ENCODE data around the gene MARS1.

Gene MARS1

DNA sequence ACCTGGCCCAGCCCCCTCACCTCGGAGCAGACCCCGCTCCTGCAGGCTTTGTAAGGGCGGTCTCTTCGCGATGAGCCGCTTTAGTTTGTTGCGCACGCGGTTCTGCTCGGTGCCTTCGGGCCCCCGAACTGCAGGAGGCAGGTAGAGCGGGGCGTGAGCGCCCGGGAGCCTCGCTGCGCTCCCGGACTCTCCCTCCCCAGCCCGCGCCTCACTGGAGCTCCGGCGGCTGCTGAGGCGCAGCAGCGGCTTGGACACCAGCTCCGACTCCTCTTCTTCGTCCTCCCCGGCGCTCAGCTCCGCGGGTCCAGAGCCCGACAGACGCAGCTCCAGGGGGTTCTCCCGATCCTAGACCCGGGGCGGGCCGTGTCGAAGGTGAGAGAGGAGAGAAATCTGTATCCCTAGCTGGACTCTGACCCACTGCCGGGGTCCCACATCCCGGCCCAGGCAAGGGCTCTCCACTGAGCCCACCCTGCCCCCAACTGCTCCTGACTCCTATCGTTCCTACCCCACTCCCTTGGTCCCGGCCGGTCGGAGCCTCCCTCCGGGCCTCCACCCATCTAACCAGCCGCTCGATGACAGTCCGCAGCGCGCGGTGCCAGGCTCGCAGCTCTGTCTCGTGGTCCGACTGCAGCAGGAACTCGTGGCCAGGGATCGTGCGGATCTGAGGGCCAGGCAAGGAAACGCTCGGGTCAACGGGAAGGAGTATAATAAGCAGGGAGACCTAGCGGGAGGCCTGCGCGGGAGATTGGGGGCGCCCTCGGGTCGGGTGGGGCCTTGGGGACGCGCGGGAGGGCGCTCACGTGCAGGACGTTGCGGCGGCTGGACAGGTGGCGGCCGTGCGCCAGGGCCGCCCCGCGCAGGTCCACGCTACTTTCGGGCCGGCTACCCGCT, 12.4 kb upstream of the MARS1 start:
- H2AFZ ChIP-seq (ENCODE audit: low read length), result no peak overlapping the region
- H3K27me3 ChIP-seq (replicated peaks; ENCODE audit: insufficient read depth, low read length), result no peaks in the 10 kb centered on the region
- no peaks in the 10 kb centered on the region for H3K9me3 ChIP-seq (replicated peaks; ENCODE audit: insufficient read depth, low read length)
- no peaks in the 10 kb centered on the region for H3F3A ChIP-seq (ENCODE audit: insufficient read depth, low read length)
- TF ChIP-seq EZH2 (optimal IDR thresholded peaks at IDR 0.05; ENCODE audit: low read depth, low read length) (no peak), EZH2phosphoT487 (IDR thresholded peaks at IDR 0.05; ENCODE audit: low read length) (no peak)
- TF ChIP-seq, protein P1, sequence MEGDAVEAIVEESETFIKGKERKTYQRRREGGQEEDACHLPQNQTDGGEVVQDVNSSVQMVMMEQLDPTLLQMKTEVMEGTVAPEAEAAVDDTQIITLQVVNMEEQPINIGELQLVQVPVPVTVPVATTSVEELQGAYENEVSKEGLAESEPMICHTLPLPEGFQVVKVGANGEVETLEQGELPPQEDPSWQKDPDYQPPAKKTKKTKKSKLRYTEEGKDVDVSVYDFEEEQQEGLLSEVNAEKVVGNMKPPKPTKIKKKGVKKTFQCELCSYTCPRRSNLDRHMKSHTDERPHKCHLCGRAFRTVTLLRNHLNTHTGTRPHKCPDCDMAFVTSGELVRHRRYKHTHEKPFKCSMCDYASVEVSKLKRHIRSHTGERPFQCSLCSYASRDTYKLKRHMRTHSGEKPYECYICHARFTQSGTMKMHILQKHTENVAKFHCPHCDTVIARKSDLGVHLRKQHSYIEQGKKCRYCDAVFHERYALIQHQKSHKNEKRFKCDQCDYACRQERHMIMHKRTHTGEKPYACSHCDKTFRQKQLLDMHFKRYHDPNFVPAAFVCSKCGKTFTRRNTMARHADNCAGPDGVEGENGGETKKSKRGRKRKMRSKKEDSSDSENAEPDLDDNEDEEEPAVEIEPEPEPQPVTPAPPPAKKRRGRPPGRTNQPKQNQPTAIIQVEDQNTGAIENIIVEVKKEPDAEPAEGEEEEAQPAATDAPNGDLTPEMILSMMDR (IDR thresholded peaks at IDR 0.05; ENCODE audit: low read length), result no peak
- no peaks in the 10 kb centered on the region for H3K9me2 ChIP-seq (replicated peaks; ENCODE audit: insufficient read depth, low read length)
- no peaks in the 10 kb centered on the region for H3K36me3 ChIP-seq (replicated peaks; ENCODE audit: insufficient read depth, low read length)
- no peak overlapping the region for H3K4me2 ChIP-seq (ENCODE audit: low read depth, low read length)
- H4K20me1 ChIP-seq (ENCODE audit: insufficient read depth, low read length), result no peaks in the 10 kb centered on the region
- H3K79me2 ChIP-seq (ENCODE audit: low read length), result no peaks in the 10 kb centered on the region
- DNase-seq, result no peak
- peaks cover 8% of the 10 kb centered on the region; the same call in 1 of the 2 replicates for H3K4me1 ChIP-seq (ENCODE audit: low read length)
- no peak overlapping the region for H3K27ac ChIP-seq (ENCODE audit: low read length)
- H3K4me3 ChIP-seq (ENCODE audit: low read length), result no peak overlapping the region
- no peak overlapping the region for H3K9ac ChIP-seq (ENCODE audit: low read length)

DNA sequence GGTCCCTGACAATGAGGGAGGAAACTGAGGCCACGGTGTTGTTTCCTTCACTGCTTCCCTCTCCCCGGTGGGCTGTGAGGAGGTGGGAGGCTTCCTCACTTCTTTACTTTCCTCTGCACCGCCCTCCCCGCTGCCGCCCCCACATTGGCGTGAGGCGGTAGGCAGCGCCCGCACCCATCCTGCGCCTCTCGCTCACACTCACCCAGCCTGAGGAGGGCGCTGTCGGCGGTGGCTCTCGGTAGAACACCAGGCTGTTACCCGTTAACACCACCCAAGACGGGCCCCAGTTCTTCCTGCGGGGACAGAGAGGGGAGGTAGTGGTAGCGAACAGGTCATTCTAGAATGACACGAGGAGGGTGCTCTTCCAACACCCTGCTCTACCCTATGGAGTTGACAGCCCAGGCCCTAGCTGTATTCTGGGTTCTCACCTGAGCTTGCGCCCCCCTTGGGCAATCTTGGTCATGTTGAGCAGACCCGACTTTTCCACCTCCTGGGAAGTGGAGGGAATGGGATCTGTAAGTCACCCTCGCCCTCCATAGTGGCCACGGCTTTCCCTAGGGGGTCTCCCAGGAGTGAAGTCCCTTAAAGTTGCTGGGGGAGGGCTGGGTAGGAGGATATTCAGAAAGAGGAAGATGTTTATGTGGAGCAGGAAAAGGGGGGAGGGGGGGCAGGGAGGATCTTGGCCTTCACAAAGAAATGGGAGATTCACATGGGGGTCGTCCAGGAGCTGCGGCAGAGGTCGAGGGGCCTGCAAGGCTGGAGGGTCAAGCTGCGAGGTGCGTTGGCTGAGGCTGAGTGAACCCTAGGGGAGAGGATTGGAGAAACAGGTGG, 11.5 kb upstream of the MARS1 start:
- Histone ChIP-seq H3K9me2 (replicated peaks; ENCODE audit: insufficient read depth, low read length) (no peaks in the 10 kb centered on the region), H3K36me3 (replicated peaks; ENCODE audit: insufficient read depth, low read length) (no peaks in the 10 kb centered on the region), H3K27me3 (replicated peaks; ENCODE audit: insufficient read depth, low read length) (no peaks in the 10 kb centered on the region), H3K9me3 (replicated peaks; ENCODE audit: insufficient read depth, low read length) (no peaks in the 10 kb centered on the region), H3F3A (ENCODE audit: insufficient read depth, low read length) (no peaks in the 10 kb centered on the region), H4K20me1 (ENCODE audit: insufficient read depth, low read length) (no peaks in the 10 kb centered on the region), H3K27ac (ENCODE audit: low read length) (no peak overlapping the region), H3K4me2 (ENCODE audit: low read depth, low read length) (no peak overlapping the region), H3K4me1 (ENCODE audit: low read length) (peaks cover 8% of the 10 kb centered on the region; the same call in 1 of the 2 replicates), H3K4me3 (ENCODE audit: low read length) (no peak overlapping the region), H2AFZ (ENCODE audit: low read length) (no peak overlapping the region), H3K79me2 (ENCODE audit: low read length) (no peaks in the 10 kb centered on the region), H3K9ac (ENCODE audit: low read length) (no peak overlapping the region)
- no peak for DNase-seq
- no peak for TF ChIP-seq EZH2 (optimal IDR thresholded peaks at IDR 0.05; ENCODE audit: low read depth, low read length)
- no peak for TF ChIP-seq EZH2phosphoT487 (IDR thresholded peaks at IDR 0.05; ENCODE audit: low read length)
- TF ChIP-seq, protein P1 (IDR thresholded peaks at IDR 0.05; ENCODE audit: low read length), result no peak

GRCh38 chr12:57476993-57477709, 10.7 kb upstream of the MARS1 start:
- no peak overlapping the region for H3K27ac ChIP-seq (ENCODE audit: low read length)
- TF ChIP-seq EZH2 (optimal IDR thresholded peaks at IDR 0.05; ENCODE audit: low read depth, low read length), result no peak
- TF ChIP-seq, protein P1 (IDR thresholded peaks at IDR 0.05; ENCODE audit: low read length), result no peak
- no peak for TF ChIP-seq EZH2phosphoT487 (IDR thresholded peaks at IDR 0.05; ENCODE audit: low read length)
- no peaks in the 10 kb centered on the region for H3K9me3 ChIP-seq (replicated peaks; ENCODE audit: insufficient read depth, low read length)
- peaks cover 8% of the 10 kb centered on the region; the same call in 1 of the 2 replicates for H3K4me1 ChIP-seq (ENCODE audit: low read length)
- H3K9ac ChIP-seq (ENCODE audit: low read length), result no peak overlapping the region
- no peaks in the 10 kb centered on the region for H3K27me3 ChIP-seq (replicated peaks; ENCODE audit: insufficient read depth, low read length)
- H3K9me2 ChIP-seq (replicated peaks; ENCODE audit: insufficient read depth, low read length), result no peaks in the 10 kb centered on the region
- no peaks in the 10 kb centered on the region for H4K20me1 ChIP-seq (ENCODE audit: insufficient read depth, low read length)
- H3K4me3 ChIP-seq (ENCODE audit: low read length), result no peak overlapping the region
- H3F3A ChIP-seq (ENCODE audit: insufficient read depth, low read length), result no peaks in the 10 kb centered on the region
- no peak overlapping the region for H2AFZ ChIP-seq (ENCODE audit: low read length)
- no peaks in the 10 kb centered on the region for H3K36me3 ChIP-seq (replicated peaks; ENCODE audit: insufficient read depth, low read length)
- DNase-seq, result no peak
- H3K79me2 ChIP-seq (ENCODE audit: low read length), result no peaks in the 10 kb centered on the region
- no peak overlapping the region for H3K4me2 ChIP-seq (ENCODE audit: low read depth, low read length)
